Neural progenitor cell (in vitro differentiated cells): ENCODE results near the gene EPSTI1. TPM values are rescaled to one million over a fixed set of nuclear protein-coding genes. Genes with fewer than 3 reads are reported as not detected.

ENCODE experiments used
- DNase-seq: peaks from one replicate; pipeline ENCODE4 v3.0.0-alpha.2; 2016; ENCODE audit warnings: low spot score
- H2AFZ ChIP-seq: fragments of 200-600 bp; sonication (generic); replicated peaks from 2 replicates; pipeline ENCODE4 v1.6.1; 2016; ENCODE audit warnings: antibody characterized with exemption
- H3F3A ChIP-seq: fragments of 200-600 bp; sonication (generic); 2 replicates; pipeline ENCODE4 v1.6.1; 2016; ENCODE audit warnings: antibody characterized with exemption, low read depth
- H3K27ac ChIP-seq: fragments of 200-600 bp; sonication (generic); 2 replicates; pipeline ENCODE4 v1.5.1; 2016; ENCODE audit warnings: mild to moderate bottlenecking
- H3K27me3 ChIP-seq: fragments of 200-600 bp; sonication (generic); 2 replicates; pipeline ENCODE4 v1.6.1; 2016; ENCODE audit warnings: mild to moderate bottlenecking, moderate library complexity
- H3K36me3 ChIP-seq: fragments of 200-600 bp; sonication (generic); 2 replicates; pipeline ENCODE4 v1.5.1; 2016
- H3K4me1 ChIP-seq: fragments of 200-600 bp; sonication (generic); 2 replicates; pipeline ENCODE4 v1.6.1; 2016; ENCODE audit warnings: mixed run types
- H3K4me2 ChIP-seq: fragments of 200-600 bp; sonication (generic); 2 replicates; pipeline ENCODE4 v1.6.1; 2016
- H3K4me3 ChIP-seq: fragments of 200-600 bp; sonication (generic); 2 replicates; pipeline ENCODE4 v1.5.1; 2016
- H3K79me2 ChIP-seq: fragments of 200-600 bp; sonication (generic); 2 replicates; pipeline ENCODE4 v1.6.1; 2016; ENCODE audit warnings: low read depth
- H3K9ac ChIP-seq: fragments of 200-600 bp; sonication (generic); 2 replicates; pipeline ENCODE4 v1.6.1; 2016
- H3K9me3 ChIP-seq: fragments of 200-600 bp; sonication (generic); 2 replicates; pipeline ENCODE4 v1.5.1; 2016; ENCODE audit warnings: low read depth
- H4K20me1 ChIP-seq: fragments of 200-600 bp; sonication (generic); 2 replicates; pipeline ENCODE4 v1.6.1; 2016; ENCODE audit warnings: low read depth
- H3K27ac Mint-ChIP-seq: 3 replicates; pipeline ENCODE4 v1.8.0; 2021; ENCODE audit warnings: mixed read lengths
- H3K27me3 Mint-ChIP-seq: 2 replicates; pipeline ENCODE4 v1.8.0; 2022; ENCODE audit warnings: low read depth, mild to moderate bottlenecking, inconsistent platforms, moderate library complexity, mixed read lengths; ENCODE audit not compliant: insufficient read depth
- H3K36me3 Mint-ChIP-seq: 3 replicates; pipeline ENCODE4 v1.8.0; 2021; ENCODE audit warnings: mixed read lengths
- H3K4me1 Mint-ChIP-seq: 3 replicates; pipeline ENCODE4 v1.8.0; 2021; ENCODE audit warnings: mixed read lengths
- H3K4me3 Mint-ChIP-seq: 3 replicates; pipeline ENCODE4 v1.8.0; 2021; ENCODE audit warnings: mild to moderate bottlenecking, moderate library complexity, mixed read lengths
- H3K9me3 Mint-ChIP-seq: 3 replicates; pipeline ENCODE4 v1.8.0; 2020; ENCODE audit warnings: mixed read lengths
- EZH2 ChIP-seq: fragments of 200-600 bp; sonication (generic); IDR thresholded peaks from 2 replicates; pipeline ENCODE4 v1.6.1; 2017; ENCODE audit warnings: antibody characterized with exemption, mild to moderate bottlenecking, moderate library complexity
- EZH2phosphoT487 ChIP-seq: fragments of 200-600 bp; sonication (generic); IDR thresholded peaks from 2 replicates; pipeline ENCODE4 v1.6.1; 2017; ENCODE audit warnings: antibody characterized with exemption
- total RNA-seq: library from RNA; depleted of rRNA; stranded (reverse); fragments of >200 nt; gene quantifications from 2 replicates; pipeline ENCODE4 v1.2.3, GENCODE V29; 2015; ENCODE audit warnings: low replicate concordance
- TF ChIP-seq, protein P1 (sequence below): fragments of 200-600 bp; sonication (generic); IDR thresholded peaks from 2 replicates; pipeline ENCODE4 v1.5.1; 2017; ENCODE audit warnings: antibody characterized with exemption, mild to moderate bottlenecking

The EPSTI1 gene
- total RNA-seq, 1 donor from 2014 or later = 0.32 TPM

DNA sequence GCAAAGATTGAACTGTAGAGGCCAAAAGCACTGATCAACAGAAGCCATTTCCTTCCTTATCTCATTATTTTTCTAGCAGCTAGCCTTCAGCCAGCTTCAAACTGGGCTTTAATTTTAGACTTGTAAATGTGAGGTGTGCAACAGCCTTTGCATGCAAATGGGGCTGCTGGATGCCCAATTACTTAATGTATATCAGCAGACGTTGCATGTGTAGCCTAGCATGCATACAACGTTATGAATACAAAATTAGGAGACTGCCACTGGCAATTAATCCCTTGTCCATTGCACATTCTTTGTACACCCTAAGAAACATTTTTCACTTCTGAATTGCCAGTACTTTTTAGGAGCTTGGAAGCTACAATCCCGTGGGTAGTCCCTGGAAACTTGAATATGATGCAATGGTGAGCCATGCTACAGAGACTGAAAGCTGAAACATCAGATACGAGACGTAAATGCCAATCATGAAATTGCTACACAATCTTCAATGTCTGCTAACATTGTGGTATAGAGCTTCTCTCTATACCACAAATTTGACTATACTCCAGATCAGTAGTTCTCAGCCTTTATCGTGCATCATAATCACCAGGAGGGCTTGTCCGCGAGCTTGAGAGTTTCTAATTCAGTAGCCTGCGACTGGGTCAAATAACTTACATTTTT, 20.2 kb downstream of the EPSTI1 start:
- H3K36me3 ChIP-seq = no peaks in the 10 kb centered on the region
- H4K20me1 ChIP-seq = no peaks in the 10 kb centered on the region
- Mint-ChIP-seq H3K4me3 (no peak overlapping the region), H3K36me3 (no peaks in the 10 kb centered on the region), H3K9me3 (no peaks in the 10 kb centered on the region), H3K4me1 (peaks cover 6% of the 10 kb centered on the region), H3K27me3 (peaks cover 2% of the 10 kb centered on the region), H3K27ac (no peak overlapping the region)
- no peaks in the 10 kb centered on the region for H3K79me2 ChIP-seq
- H3K4me3 ChIP-seq = no peak overlapping the region
- no peaks in the 10 kb centered on the region for H3K27me3 ChIP-seq
- no peak overlapping the region for H3K9ac ChIP-seq
- H3K9me3 ChIP-seq = no peaks in the 10 kb centered on the region
- H2AFZ ChIP-seq = no peak overlapping the region
- no peaks in the 10 kb centered on the region for H3F3A ChIP-seq
- H3K27ac ChIP-seq = no peak overlapping the region
- TF ChIP-seq, protein P1, sequence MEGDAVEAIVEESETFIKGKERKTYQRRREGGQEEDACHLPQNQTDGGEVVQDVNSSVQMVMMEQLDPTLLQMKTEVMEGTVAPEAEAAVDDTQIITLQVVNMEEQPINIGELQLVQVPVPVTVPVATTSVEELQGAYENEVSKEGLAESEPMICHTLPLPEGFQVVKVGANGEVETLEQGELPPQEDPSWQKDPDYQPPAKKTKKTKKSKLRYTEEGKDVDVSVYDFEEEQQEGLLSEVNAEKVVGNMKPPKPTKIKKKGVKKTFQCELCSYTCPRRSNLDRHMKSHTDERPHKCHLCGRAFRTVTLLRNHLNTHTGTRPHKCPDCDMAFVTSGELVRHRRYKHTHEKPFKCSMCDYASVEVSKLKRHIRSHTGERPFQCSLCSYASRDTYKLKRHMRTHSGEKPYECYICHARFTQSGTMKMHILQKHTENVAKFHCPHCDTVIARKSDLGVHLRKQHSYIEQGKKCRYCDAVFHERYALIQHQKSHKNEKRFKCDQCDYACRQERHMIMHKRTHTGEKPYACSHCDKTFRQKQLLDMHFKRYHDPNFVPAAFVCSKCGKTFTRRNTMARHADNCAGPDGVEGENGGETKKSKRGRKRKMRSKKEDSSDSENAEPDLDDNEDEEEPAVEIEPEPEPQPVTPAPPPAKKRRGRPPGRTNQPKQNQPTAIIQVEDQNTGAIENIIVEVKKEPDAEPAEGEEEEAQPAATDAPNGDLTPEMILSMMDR = no peak
- TF ChIP-seq EZH2phosphoT487 (no peak), EZH2 (no peak)
- no peak overlapping the region for H3K4me2 ChIP-seq
- DNase-seq = no peak
- H3K4me1 ChIP-seq = peaks cover 11% of the 10 kb centered on the region

DNA sequence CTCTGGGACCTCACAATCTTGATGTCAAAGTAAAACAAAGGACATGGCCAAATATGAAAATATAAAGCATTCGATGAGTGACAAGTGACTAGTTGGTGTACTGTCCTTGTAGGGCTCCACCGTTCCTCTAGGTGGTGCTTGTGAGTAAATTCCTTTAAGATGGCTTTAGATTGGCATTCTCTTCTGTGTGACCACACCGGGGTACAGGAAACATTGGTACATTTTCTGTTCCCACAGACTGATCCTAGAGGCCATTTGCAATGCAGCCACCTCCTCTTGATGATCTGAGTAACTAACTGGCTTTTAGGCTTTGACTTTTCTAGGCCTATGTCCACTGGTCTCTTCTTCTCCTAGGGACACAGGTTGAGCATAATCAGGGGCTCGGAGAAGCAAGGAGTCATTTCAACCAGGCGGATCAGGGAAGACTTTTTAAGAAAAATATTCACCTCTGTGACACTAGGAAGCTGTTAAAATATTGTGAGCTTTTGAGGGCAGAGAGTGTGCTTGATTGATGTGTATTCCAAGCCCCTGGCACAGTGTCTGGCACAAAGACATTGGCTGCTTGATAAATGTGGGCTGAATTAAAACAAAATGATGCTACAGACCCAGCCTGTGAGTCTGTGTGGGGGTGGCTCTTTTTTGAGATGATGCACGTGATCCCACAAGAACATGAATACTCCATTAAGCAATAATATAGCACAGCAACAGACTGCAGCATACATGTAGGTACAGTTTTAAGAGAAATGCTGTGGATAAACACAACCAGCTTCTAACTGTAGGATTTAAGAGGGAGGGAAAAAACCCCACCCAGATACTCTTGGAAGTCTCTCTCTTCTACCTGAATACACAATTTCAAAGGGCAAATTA, 21.0 kb downstream of the EPSTI1 start:
- no peaks in the 10 kb centered on the region for H3K79me2 ChIP-seq
- no peaks in the 10 kb centered on the region for H3K9me3 Mint-ChIP-seq
- no peak overlapping the region for H3K9ac ChIP-seq
- no peaks in the 10 kb centered on the region for H3K9me3 ChIP-seq
- peaks cover 2% of the 10 kb centered on the region for H3K27me3 Mint-ChIP-seq
- no peak overlapping the region for H3K4me3 Mint-ChIP-seq
- H4K20me1 ChIP-seq = no peaks in the 10 kb centered on the region
- H3K4me3 ChIP-seq = no peak overlapping the region
- H3K36me3 ChIP-seq = no peaks in the 10 kb centered on the region
- H3K27ac ChIP-seq = no peak overlapping the region
- H3K36me3 Mint-ChIP-seq = no peaks in the 10 kb centered on the region
- peak; percentile 71 for DNase-seq
- TF ChIP-seq, protein P1 = peak; percentile 74
- no peak for TF ChIP-seq EZH2phosphoT487
- no peak for TF ChIP-seq EZH2
- H3F3A ChIP-seq = no peaks in the 10 kb centered on the region
- no peak overlapping the region for H3K27ac Mint-ChIP-seq
- peaks cover 11% of the 10 kb centered on the region for H3K4me1 ChIP-seq
- no peaks in the 10 kb centered on the region for H3K27me3 ChIP-seq
- no peak overlapping the region for H3K4me2 ChIP-seq
- H3K4me1 Mint-ChIP-seq = peaks cover 6% of the 10 kb centered on the region
- no peak overlapping the region for H2AFZ ChIP-seq

GRCh38 chr13:42969565-42970172, 22.4 kb downstream of the EPSTI1 start:
- Histone ChIP-seq H3K9me3 (no peaks in the 10 kb centered on the region), H3F3A (no peaks in the 10 kb centered on the region), H3K4me2 (no peak overlapping the region), H4K20me1 (no peaks in the 10 kb centered on the region), H3K27ac (no peak overlapping the region), H3K4me1 (peaks cover 11% of the 10 kb centered on the region), H3K79me2 (no peaks in the 10 kb centered on the region), H3K27me3 (no peaks in the 10 kb centered on the region), H3K9ac (no peak overlapping the region), H3K4me3 (no peak overlapping the region), H3K36me3 (no peaks in the 10 kb centered on the region), H2AFZ (no peak overlapping the region)
- Mint-ChIP-seq H3K4me1 (peaks cover 6% of the 10 kb centered on the region), H3K4me3 (no peak overlapping the region), H3K27ac (no peak overlapping the region), H3K9me3 (no peaks in the 10 kb centered on the region), H3K27me3 (peaks cover 2% of the 10 kb centered on the region), H3K36me3 (no peaks in the 10 kb centered on the region)
- DNase-seq = peak; percentile 89
- TF ChIP-seq, protein P1 = peak; percentile 89
- no peak for TF ChIP-seq EZH2
